Measurements from ENCODE around the gene SLC25A19. TPM values are rescaled to one million over a fixed set of nuclear protein-coding genes. Genes with fewer than 3 reads are reported as not detected.

SLC25A19 gene
- total and polyA plus RNA-seq, 2 experiments from 2014 or later, result 17.9 to 22.4 TPM

GRCh38 chr17:75326226-75326848, 37.1 kb upstream of the SLC25A19 start (continued):
- TF ChIP-seq ZNF462 (CRISPR knock-in tag; IDR thresholded peaks at IDR 0.05) (no peak), ETS1 (IDR thresholded peaks at IDR 0.05) (no peak), ZNF114 (CRISPR knock-in tag; IDR thresholded peaks at IDR 0.05) (no peak), CTCF (conservative IDR thresholded peaks at IDR 0.05; ENCODE audit: low read depth in 2 of 2) (no peak), ZNF331 (CRISPR knock-in tag; IDR thresholded peaks at IDR 0.05; ENCODE audit: low read depth) (no peak), STAT1 (IDR thresholded peaks at IDR 0.05; ENCODE audit: unreplicated experiment) (no peak), NANOG (IDR thresholded peaks at IDR 0.05; ENCODE audit: borderline replicate concordance) (no peak), JUNB (IDR thresholded peaks at IDR 0.05; ENCODE audit: unreplicated experiment) (no peak), POLR2AphosphoS5 (IDR thresholded peaks at IDR 0.05; ENCODE audit: low read depth) (no peak), CREB1 (CRISPR knock-in tag; IDR thresholded peaks at IDR 0.05; ENCODE audit: low read depth) (no peak)

Data from GM23338 (cell line).